A673 (cell line): Measurements from ENCODE around the gene CENPS.

Experiments
- EZH2 ChIP-seq: fragments of 200-600 bp; sonication (generic); IDR thresholded peaks from 2 replicates; pipeline ENCODE4 v1.6.1; 2017; ENCODE audit warnings: borderline replicate concordance, low read depth, mild to moderate bottlenecking, mixed read lengths, antibody characterized with exemption, low read length; ENCODE audit not compliant: poor library complexity, severe bottlenecking
- TF ChIP-seq, protein P1 (sequence below): fragments of 300-800, 200-600 bp; sonication (generic); conservative IDR thresholded peaks from 2 replicates; pipeline ENCODE4 v1.5.1; 2017; ENCODE audit warnings: low read depth, mild to moderate bottlenecking, antibody characterized with exemption, low read length, moderate library complexity, mixed read lengths

DNA sequence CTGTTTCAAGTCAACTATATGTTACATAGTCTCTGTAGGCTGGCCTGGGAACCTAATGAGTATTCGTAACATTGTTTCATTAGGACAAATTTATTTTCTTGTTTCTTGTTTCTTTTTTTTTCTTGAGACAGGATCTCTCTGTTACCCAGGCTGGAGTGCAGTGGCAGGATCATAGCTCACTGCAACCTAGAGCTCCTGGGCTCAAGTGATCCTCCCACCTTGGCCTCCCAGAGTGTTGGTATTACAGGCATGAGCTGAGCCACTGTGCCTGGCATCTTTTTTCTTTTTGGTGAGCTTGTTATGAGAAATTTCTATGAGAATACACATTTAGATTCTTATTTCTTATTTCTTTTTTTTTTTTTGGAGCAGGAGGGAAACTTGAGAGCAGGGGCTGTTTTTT is 6.8 kb downstream of the CENPS start:
- no peak for TF ChIP-seq EZH2
- TF ChIP-seq, protein P1, sequence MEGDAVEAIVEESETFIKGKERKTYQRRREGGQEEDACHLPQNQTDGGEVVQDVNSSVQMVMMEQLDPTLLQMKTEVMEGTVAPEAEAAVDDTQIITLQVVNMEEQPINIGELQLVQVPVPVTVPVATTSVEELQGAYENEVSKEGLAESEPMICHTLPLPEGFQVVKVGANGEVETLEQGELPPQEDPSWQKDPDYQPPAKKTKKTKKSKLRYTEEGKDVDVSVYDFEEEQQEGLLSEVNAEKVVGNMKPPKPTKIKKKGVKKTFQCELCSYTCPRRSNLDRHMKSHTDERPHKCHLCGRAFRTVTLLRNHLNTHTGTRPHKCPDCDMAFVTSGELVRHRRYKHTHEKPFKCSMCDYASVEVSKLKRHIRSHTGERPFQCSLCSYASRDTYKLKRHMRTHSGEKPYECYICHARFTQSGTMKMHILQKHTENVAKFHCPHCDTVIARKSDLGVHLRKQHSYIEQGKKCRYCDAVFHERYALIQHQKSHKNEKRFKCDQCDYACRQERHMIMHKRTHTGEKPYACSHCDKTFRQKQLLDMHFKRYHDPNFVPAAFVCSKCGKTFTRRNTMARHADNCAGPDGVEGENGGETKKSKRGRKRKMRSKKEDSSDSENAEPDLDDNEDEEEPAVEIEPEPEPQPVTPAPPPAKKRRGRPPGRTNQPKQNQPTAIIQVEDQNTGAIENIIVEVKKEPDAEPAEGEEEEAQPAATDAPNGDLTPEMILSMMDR: no peak
